K562 (cell line): ENCODE results near the gene FAM43B. TPM values are rescaled to one million over a fixed set of nuclear protein-coding genes. Genes with fewer than 3 reads are reported as not detected.

Experiments used
- ATAC-seq: fragments of 200-7000 bp; cut with Tn5 transposase; 3 replicates; pipeline ENCODE4 v1.9.1; 2020; ENCODE audit warnings: moderate library complexity
- BruUV-seq: library from RNA; stranded (reverse); fragments of 400-500 nt; replicated peaks from 2 replicates; lab custom pipeline; 2021; lab: Mats Ljungman, UMichigan
- CTCF ChIA-PET: fragments of 300-600 bp; formaldehyde crosslinking; extraction: SDS; loops from one replicate; lab custom pipeline; 2021; ENCODE audit warnings: low intra/inter-chr PET ratio; lab: Yijun Ruan, JAX
- POLR2A ChIA-PET: fragments of 300-600, 350-650 bp; sonication (Branson Sonifier 250); formaldehyde crosslinking; extraction: SDS; loops from one replicate; lab custom pipeline; 2021; ENCODE audit warnings: antibody characterized with exemption, inconsistent platforms; lab: Yijun Ruan, JAX
- DNase-seq, 4 experiments: peaks; one replicate each; pipeline versions ENCODE4 v3.0.0 to v3.0.0-alpha.2; 2011 to 2018; ENCODE audit warnings: low spot score in 3 of 4, mixed read lengths in 3 of 4; ENCODE audit errors: extremely low read depth in 1 of 4
- FAIRE-seq: peaks from 2 replicates; lab custom pipeline; 2011; peaks lifted over from hg19 to GRCh38; lab: Jason Lieb, UNC
- H2AFZ ChIP-seq: 2 replicates; pipeline ENCODE4 v1.6.0; 2011; ENCODE audit warnings: low read depth, low read length, control low read depth, inconsistent platforms
- H3K27ac ChIP-seq: fragments of 200-600 bp; 3 replicates; pipeline ENCODE4 v1.8.0; 2011; ENCODE audit warnings: low read depth, mild to moderate bottlenecking, control low read depth, inconsistent platforms, low read length, moderate library complexity, mixed read lengths; ENCODE audit errors: extremely low read depth
- H3K27me3 ChIP-seq, 2 experiments: fragments of 300-600 bp in 1 of 2; 2 replicates in 1 of 2; 3 replicates in 1 of 2; pipeline versions ENCODE4 v1.6.0 to v1.8.0; 2011; ENCODE audit warnings: inconsistent platforms in 2 of 2, low read length in 2 of 2, mild to moderate bottlenecking in 1 of 2, mixed read lengths in 1 of 2, moderate library complexity in 1 of 2; ENCODE audit not compliant: control insufficient read depth in 2 of 2, insufficient read depth in 2 of 2
- H3K36me3 ChIP-seq: fragments of 300-600 bp; 3 replicates; pipeline ENCODE4 v1.8.0; 2011; ENCODE audit warnings: mild to moderate bottlenecking, low read length, inconsistent platforms; ENCODE audit not compliant: control insufficient read depth, insufficient read depth
- H3K4me1 ChIP-seq, 2 experiments: fragments of 200-600 bp in 1 of 2; replicated peaks in 1 of 2; 2 replicates in 1 of 2; 3 replicates in 1 of 2; pipeline versions ENCODE4 v1.5.1 to v1.8.0; 2011; ENCODE audit warnings: inconsistent platforms in 2 of 2, low read length in 2 of 2, mild to moderate bottlenecking in 1 of 2, mixed read lengths in 1 of 2, moderate library complexity in 1 of 2; ENCODE audit not compliant: control insufficient read depth in 2 of 2, insufficient read depth in 2 of 2
- H3K4me2 ChIP-seq: 2 replicates; pipeline ENCODE4 v1.6.1; 2011; ENCODE audit warnings: low read length, control low read depth, inconsistent platforms, mixed read lengths; ENCODE audit not compliant: insufficient read depth
- H3K4me3 ChIP-seq: fragments of 200-600 bp; sonication (generic), shearing (Covaris generic); 2 replicates; pipeline ENCODE4 v1.5.1; 2016; ENCODE audit warnings: control low read depth, inconsistent platforms
- H3K79me2 ChIP-seq: fragments of 200-600 bp; 3 replicates; pipeline ENCODE4 v1.8.0; 2011; ENCODE audit warnings: low read length, inconsistent platforms; ENCODE audit not compliant: control insufficient read depth, insufficient read depth
- H3K9ac ChIP-seq, 2 experiments: 2 replicates each; pipeline versions ENCODE4 v1.6.0 to v1.6.1; 2011; ENCODE audit warnings: low read depth in 2 of 2, low read length in 2 of 2, control low read depth in 1 of 2, inconsistent platforms in 1 of 2, mild to moderate bottlenecking in 1 of 2, mixed read lengths in 1 of 2; ENCODE audit not compliant: insufficient read depth in 1 of 2
- H3K9me1 ChIP-seq: one replicate; pipeline ENCODE4 v1.6.0; 2011; ENCODE audit warnings: inconsistent platforms, mild to moderate bottlenecking, low read length, moderate library complexity; ENCODE audit not compliant: control insufficient read depth, insufficient read depth
- H3K9me3 ChIP-seq: replicated peaks from 2 replicates; pipeline ENCODE4 v1.5.1; 2011; ENCODE audit warnings: low read depth, low read length, inconsistent platforms; ENCODE audit not compliant: control insufficient read depth, insufficient read depth
- H4K20me1 ChIP-seq: replicated peaks from 2 replicates; pipeline ENCODE4 v1.6.1; 2011; ENCODE audit warnings: low read length, inconsistent platforms, mixed read lengths; ENCODE audit not compliant: control insufficient read depth, insufficient read depth
- HMG20B ChIP-seq: fragments of 250-450 bp; sonication (Bioruptor Pico); IDR thresholded peaks from 2 replicates; pipeline ENCODE4 v1.5.0; 2021; ENCODE audit warnings: mild to moderate bottlenecking
- NR3C1 ChIP-seq: sonication (generic); formaldehyde crosslinking; IDR thresholded peaks from 2 replicates; pipeline ENCODE4 v1.8.1; 2022; ENCODE audit warnings: missing genetic modification reagents
- SMARCA5 ChIP-seq: fragments of 450-650 bp; IDR thresholded peaks from 2 replicates; pipeline ENCODE4 v1.6.1; 2016
- TAF15 ChIP-seq: fragments of 200-400 bp; formaldehyde crosslinking; IDR thresholded peaks from 2 replicates; pipeline ENCODE4 v1.6.1; 2017; ENCODE audit warnings: mild to moderate bottlenecking, low read depth, low read length, moderate library complexity
- THRB ChIP-seq: fragments of 450-650 bp; formaldehyde crosslinking; conservative IDR thresholded peaks from 2 replicates; pipeline ENCODE4 v1.4.0; 2022; ENCODE audit warnings: mild to moderate bottlenecking, missing genetic modification characterization
- WGBS: fragments of 100-300 bp; shearing (Covaris generic); methylation state at CpG from one replicate; pipeline ENCODE4 v1.1.6; 2016; ENCODE audit warnings: low coverage, mixed read lengths; ENCODE audit not compliant: insufficient coverage; ENCODE audit errors: missing lambda C conversion rate; 5-methylcytosine and 5-hydroxymethylcytosine counted together
- in situ Hi-C: fragments of 300-500 bp; cut with MboI; formaldehyde crosslinking; loops from 4 replicates; pipeline ENCODE4 v1.15.0; 2018; ENCODE audit warnings: inconsistent platforms, mixed read lengths
- intact Hi-C: fragments of 100-400 bp; cut with micrococcal nuclease; formaldehyde crosslinking; loops from 2 replicates; pipeline ENCODE4 v1.14.2; 2022
- polyA plus RNA-seq, 8 experiments: library from polyadenylated mRNA; depleted of rRNA in 4 of 8; stranded (reverse) in 5 of 8; unstranded in 3 of 8; fragments of >200 nt; fragmentation: Nextera tagmentation in 2 of 8; fragmentation: Illumina TruSeq in 1 of 8; extraction: Ambion mirVana in 2 of 8; extraction: Trizol in 1 of 8; gene quantifications; 2 replicates each; pipeline versions ENCODE4 v1.2.1 to v1.2.3, GENCODE V29; 2011 to 2014; ENCODE audit warnings: inconsistent platforms in 1 of 8, missing spikeins in 1 of 8
- total RNA-seq, 7 experiments: library from RNA; depleted of rRNA in 6 of 7; stranded (reverse); fragments of >200 nt in 6 of 7; fragmentation: Illumina TruSeq in 2 of 7; extraction: Trizol in 2 of 7; gene quantifications; 2 replicates each; pipeline versions ENCODE4 v1.2.1 to v1.2.3, GENCODE V29; 2011 to 2021; ENCODE audit warnings: low replicate concordance in 1 of 7
- TF ChIP-seq, protein P1 (sequence below): sonication (generic); formaldehyde crosslinking; IDR thresholded peaks from 2 replicates; pipeline ENCODE4 v1.5.0; 2020; ENCODE audit warnings: missing genetic modification reagents

The FAM43B gene
- total and polyA plus RNA-seq, 9 of the 15 experiments (the other 6 are each of a cell fraction or from before 2014, with no cell fraction given), result not detected

DNA sequence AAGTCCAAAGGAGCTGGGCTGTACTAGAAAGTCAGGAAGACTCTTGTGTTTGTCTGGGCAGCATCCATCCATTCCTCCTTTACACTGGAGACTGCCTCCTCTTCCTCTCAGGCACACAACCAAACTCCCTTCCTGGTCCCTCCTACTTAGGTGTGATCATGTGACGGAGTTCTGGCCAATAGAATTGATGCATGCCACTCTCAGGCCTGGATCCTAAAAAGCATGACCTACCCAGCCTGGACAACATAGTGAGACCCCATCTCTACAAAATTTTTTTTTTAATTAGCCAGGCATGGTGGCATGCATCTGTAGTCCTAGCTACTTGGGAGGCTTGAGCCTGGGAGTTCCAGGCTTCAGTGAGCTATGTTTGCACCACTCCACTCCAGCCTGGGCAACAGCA is 8.6 kb downstream of the FAM43B start (continued):
- TF ChIP-seq, protein P1, sequence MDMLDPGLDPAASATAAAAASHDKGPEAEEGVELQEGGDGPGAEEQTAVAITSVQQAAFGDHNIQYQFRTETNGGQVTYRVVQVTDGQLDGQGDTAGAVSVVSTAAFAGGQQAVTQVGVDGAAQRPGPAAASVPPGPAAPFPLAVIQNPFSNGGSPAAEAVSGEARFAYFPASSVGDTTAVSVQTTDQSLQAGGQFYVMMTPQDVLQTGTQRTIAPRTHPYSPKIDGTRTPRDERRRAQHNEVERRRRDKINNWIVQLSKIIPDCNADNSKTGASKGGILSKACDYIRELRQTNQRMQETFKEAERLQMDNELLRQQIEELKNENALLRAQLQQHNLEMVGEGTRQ (CRISPR knock-in tag), result peak; percentile 76

GRCh38 chr1:20565234-20565633 is 12.9 kb downstream of the FAM43B start:
- H2AFZ ChIP-seq, result no peak overlapping the region
- FAIRE-seq, result no peak
- H3K4me1 ChIP-seq, result no peaks in the 10 kb centered on the region
- intact Hi-C loops, result no loop called here
- ChIA-PET POLR2A (interaction anchor here (1.0 to 1.4 kb wide), 2 partner anchors 9 to 13 kb away, joined by 4 to 5 read pairs; partner anchors contain the start of gene FAM43B), CTCF (no interaction called here)
- H3K27ac ChIP-seq, result no peak overlapping the region
- in situ Hi-C loops, result no loop called here
- no peaks in the 10 kb centered on the region for H3K36me3 ChIP-seq
- no peaks in the 10 kb centered on the region; the same call in none of the 2 replicates for H4K20me1 ChIP-seq
- ATAC-seq, result no peak
- H3K79me2 ChIP-seq, result no peaks in the 10 kb centered on the region
- TF ChIP-seq SMARCA5 (no peak), NR3C1 (CRISPR knock-in tag) (no peak), HMG20B (CRISPR knock-in tag) (no peak), THRB (CRISPR knock-in tag) (no peak), TAF15 (no peak)
- H3K9ac ChIP-seq, result no peak overlapping the region
- 5% methylated on average over 4 of the region's 4 CpGs for WGBS
- H3K4me2 ChIP-seq, result no peak overlapping the region
- no peaks in the 10 kb centered on the region; the same call in 1 of the 2 replicates for H3K9me3 ChIP-seq
- peaks cover 54 to 78% of the 10 kb centered on the region in 2 experiments for H3K27me3 ChIP-seq
- H3K4me3 ChIP-seq, result no peak overlapping the region
- BruUV-seq, result no TSS peak
- H3K9me1 ChIP-seq, result peaks cover 2% of the 10 kb centered on the region
- DNase-seq, result no peak
